ENCODE results near the gene KCNIP4.
"Not testable (repeated sequence)": the region's sequence is repeated elsewhere in the genome, so short reads cannot be mapped to it uniquely, and the experiment has no call there.

The KCNIP4 gene

GRCh38 chr4:21948347-21949072 is at the start of gene KCNIP4:
Gene KCNIP4 (minus strand): TSS chr4:21948772.
- peak; percentile 6 for DNase-seq

DNA sequence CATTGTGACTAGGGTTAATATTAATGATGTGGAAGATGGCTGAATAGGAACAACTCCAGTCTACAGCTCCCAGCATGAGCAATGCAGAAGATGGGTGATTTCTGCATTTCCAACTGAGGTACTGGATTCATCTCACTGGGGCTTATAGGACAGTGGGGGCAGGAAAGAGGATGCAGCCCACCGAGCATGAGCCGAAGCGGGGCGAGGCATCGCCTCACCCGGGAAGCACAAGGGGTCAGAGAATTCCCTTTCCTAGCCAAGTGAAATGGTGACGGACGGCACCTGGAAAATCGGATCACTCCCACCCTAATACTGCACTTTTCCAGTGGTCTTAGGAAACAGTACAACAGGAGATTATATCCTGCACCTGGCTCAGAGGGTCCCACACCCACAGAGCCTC is 48.0 kb upstream of the KCNIP4 start:
- DNase-seq: not testable (repeated sequence)

- DNase-seq: no peak
Measured at GRCh38 chr4:21992330-21992729, 43.8 kb upstream of the KCNIP4 start.

DNA sequence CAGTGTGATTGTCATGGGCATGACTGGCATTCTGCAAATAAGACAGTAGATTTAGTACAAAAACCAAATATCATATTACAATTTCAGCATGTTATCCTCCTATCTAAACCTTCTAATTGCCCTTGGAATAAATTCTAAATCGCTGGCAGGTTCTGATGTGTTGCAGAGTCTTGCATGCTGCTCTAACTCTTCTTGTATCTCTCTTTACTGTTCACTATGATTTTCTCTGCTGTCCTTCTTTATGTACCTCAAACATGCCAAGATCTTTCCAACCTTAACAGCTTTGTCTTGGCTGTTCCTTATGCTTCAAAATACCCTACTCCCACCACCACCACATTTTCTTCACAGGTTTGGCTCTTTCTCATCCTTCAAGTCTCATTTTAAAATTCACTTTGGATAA is 43.0 kb upstream of the KCNIP4 start:
- DNase-seq: no peak

GRCh38 chr4:21991050-21991449 is 42.5 kb upstream of the KCNIP4 start:
- DNase-seq: no peak

DNA sequence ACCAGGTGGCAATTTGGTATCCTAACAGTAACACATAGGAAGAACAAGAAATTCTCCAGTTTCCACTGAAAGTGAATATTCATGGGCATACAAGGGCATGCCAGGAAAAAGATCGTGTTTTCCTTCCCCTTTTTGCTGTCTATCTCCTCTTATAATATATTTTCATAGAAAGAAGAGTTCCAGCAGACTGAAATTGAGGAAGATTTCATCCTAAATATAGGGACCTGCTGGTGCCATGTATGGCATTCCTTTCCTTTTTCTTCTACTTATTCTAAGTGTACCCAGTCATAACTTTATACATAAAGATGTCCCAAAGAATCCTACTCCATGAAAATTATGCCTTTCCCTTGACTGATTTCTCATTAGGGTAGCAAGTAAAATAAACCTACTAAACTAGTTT is 40.8 kb upstream of the KCNIP4 start:
- DNase-seq: no peak

DNA sequence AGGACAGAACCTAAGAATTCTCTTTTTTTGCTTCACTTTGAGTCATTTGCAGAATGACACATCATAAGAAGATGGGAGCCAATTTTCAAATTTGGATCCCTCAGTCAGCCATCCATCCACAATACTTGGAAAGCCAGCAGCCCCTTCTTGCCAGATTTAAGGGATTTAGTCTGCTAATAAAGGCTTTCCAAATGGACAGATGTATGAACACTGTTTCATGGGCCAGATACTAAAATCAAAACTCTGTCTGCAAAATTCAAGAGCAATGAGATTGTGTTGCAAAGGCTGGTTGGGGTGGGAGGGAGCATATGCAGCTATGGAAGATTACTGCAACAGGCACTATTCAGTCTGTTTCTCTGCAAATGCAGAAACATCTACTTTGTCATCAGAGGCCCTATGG is 37.7 kb upstream of the KCNIP4 start:
- DNase-seq: no peak

- no peak for DNase-seq
Measured at GRCh38 chr4:21982087-21982486, 33.5 kb upstream of the KCNIP4 start.

GRCh38 chr4:21979196-21979595 is 30.6 kb upstream of the KCNIP4 start:
- no peak for DNase-seq

GRCh38 chr4:21976166-21976565 is 27.6 kb upstream of the KCNIP4 start:
- no peak for DNase-seq

- DNase-seq: no peak
Measured at GRCh38 chr4:21973850-21974249, 25.3 kb upstream of the KCNIP4 start.

GRCh38 chr4:21964762-21965319 is 16.3 kb upstream of the KCNIP4 start:
- no peak for DNase-seq

- DNase-seq: no peak
Measured at GRCh38 chr4:21962691-21963090, 14.1 kb upstream of the KCNIP4 start.

DNA sequence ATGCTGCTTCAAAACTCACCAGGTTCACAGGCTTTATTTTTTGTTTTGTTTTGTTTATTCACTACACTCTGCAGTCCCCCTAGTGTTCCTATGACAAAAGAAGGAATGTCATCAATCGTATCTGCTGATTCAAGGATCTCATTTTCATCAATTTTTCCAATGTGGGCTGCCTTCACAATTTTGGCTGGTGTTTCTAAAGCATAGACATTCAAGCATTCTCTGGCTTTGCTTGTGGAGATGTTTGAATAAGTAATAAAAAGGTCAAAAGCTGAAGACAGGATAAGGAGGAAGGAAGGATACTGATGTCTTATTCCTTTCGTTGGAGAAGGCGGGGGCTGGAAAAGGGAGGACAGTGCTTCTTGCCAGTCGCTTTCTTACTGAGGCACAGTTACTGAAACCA is 12.2 kb upstream of the KCNIP4 start:
- no peak for DNase-seq

DNA sequence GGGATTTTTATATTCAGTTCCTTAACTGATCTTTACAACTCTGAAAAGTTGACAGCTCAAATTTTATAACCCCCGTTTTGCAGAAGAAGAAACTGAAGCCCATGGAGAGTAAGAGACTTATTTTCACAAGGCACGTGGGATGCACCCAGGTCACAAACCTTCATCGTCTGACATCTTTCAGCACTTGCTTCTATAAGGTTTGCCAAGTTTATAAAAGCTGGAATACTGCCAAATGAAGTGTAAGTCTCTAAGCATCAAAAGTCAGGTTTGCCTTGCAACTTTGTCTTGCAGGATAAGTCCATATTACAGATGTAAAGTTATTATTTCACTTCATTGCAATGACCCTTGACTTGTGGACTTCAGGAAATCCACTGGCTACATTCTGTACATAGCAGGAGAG is 6.3 kb upstream of the KCNIP4 start:
- DNase-seq: no peak

- no peak for DNase-seq
Measured at GRCh38 chr4:21953653-21954052, 5.1 kb upstream of the KCNIP4 start.

GRCh38 chr4:21952549-21952948 is 4.0 kb upstream of the KCNIP4 start:
- no peak for DNase-seq

GRCh38 chr4:21949073-21949457 is 493 bp upstream of the KCNIP4 start:
- DNase-seq: no peak

- no peak for DNase-seq
Measured at GRCh38 chr4:21947791-21948346, 703 bp downstream of the KCNIP4 start.

GRCh38 chr4:21946858-21947257 is 1.7 kb downstream of the KCNIP4 start:
- no peak for DNase-seq

DNA sequence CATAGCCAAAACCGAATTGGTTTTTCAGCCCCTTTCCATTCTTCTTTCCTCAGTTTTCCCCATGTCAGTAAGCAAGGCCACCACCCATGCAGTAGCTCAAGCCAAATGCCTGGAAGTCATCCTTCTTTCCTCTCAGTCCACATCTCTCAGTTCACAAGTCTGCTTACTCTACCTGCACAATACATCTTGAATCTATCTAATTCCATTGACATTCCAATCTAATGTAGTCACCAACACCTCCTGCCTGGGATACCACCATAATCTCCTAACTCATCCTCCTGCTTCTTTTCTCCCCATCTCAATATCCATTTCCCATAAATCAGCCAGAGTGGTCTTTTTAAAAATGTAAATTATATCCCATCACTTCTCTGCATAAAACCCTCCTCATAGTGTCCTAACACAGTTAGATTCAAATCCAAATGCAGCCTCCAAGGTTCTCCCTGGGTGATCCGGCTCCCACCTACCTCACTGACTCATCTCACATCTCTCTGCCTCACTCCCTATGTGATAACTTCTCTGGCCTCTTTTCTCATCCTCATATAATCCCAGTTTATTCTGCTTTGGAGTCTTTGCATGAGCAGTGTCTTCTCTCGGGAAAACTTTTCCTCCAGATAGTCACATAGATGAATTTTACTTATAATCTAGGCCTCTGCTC is 26.9 kb downstream of the KCNIP4 start:
- DNase-seq: no peak

GRCh38 chr4:21915761-21916160 is 32.8 kb downstream of the KCNIP4 start:
- DNase-seq: no peak

DNA sequence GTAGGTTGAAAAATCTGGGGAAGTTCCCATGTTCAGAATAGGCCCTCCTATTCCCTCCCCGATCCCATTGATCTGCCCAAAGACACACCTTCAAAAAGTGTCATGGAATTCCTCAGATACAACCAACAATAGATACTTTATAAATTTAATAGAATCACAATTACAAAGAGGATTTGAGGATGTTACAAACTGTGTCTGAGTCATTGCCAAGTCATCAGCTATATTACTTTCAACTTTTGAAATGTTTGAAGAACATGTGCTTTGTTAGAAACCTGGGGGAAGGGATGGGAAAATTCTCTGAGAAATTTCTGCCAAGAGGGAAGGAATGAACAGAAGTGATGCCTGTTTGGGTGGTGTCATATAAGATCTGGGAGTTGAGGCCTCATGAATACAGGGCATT is 46.7 kb downstream of the KCNIP4 start:
- no peak for DNase-seq

GRCh38 chr4:21901281-21901680 is 47.3 kb downstream of the KCNIP4 start:
- no peak for DNase-seq
